Dermis blood vessel endothelial cell (primary cell): ENCODE results near the gene LAPTM5. TPM values are rescaled to one million over a fixed set of nuclear protein-coding genes. Genes with fewer than 3 reads are reported as not detected.

Experiments used
- DNase-seq: peaks from one replicate; pipeline ENCODE4 v3.0.0; 2010
- total RNA-seq: library from RNA; depleted of rRNA; stranded (reverse); fragments of >200 nt; gene quantifications from 2 replicates; pipeline ENCODE4 v1.2.3, GENCODE V29; 2014

Gene LAPTM5
- total RNA-seq, 1 donor from 2014 or later, result 23.1 TPM

GRCh38 chr1:30727824-30728223 lies 29.8 kb downstream of the LAPTM5 start:
- DNase-seq, result no peak

- DNase-seq, result no peak
Observed at GRCh38 chr1:30726773-30727684, 30.5 kb downstream of the LAPTM5 start.

GRCh38 chr1:30726236-30726635 lies 31.3 kb downstream of the LAPTM5 start:
- no peak for DNase-seq

- no peak for DNase-seq
Observed at GRCh38 chr1:30725450-30726095, 32.0 kb downstream of the LAPTM5 start.

- DNase-seq, result no peak
Observed at GRCh38 chr1:30724655-30725421, 32.7 kb downstream of the LAPTM5 start.

- no peak for DNase-seq
Observed at GRCh38 chr1:30724175-30724574, 33.4 kb downstream of the LAPTM5 start.

GRCh38 chr1:30723331-30723755 lies 34.2 kb downstream of the LAPTM5 start, which contains the start of gene MATN1:
Gene MATN1, minus strand, starts transcription at chr1:30723585. Its CDS starts 34 bp downstream, at chr1:30723551.
- no peak for DNase-seq

GRCh38 chr1:30721812-30722537 lies 35.6 kb downstream of the LAPTM5 start:
- DNase-seq, result no peak

GRCh38 chr1:30721341-30721793 lies 36.2 kb downstream of the LAPTM5 start:
- DNase-seq, result no peak

GRCh38 chr1:30720271-30721223 lies 37.0 kb downstream of the LAPTM5 start:
- no peak for DNase-seq

- DNase-seq, result peak; percentile 75
Observed at GRCh38 chr1:30719406-30720270, 37.9 kb downstream of the LAPTM5 start.

- DNase-seq, result peak; percentile 98
Observed at GRCh38 chr1:30718636-30719405, 38.8 kb downstream of the LAPTM5 start.

- peak; percentile 98 for DNase-seq
Observed at GRCh38 chr1:30718091-30718635, 39.4 kb downstream of the LAPTM5 start.

GRCh38 chr1:30716646-30717045 lies 40.9 kb downstream of the LAPTM5 start:
- no peak for DNase-seq

- no peak for DNase-seq
Observed at GRCh38 chr1:30715886-30716285, 41.7 kb downstream of the LAPTM5 start.

GRCh38 chr1:30715216-30715615 lies 42.4 kb downstream of the LAPTM5 start:
- peak; percentile 17 for DNase-seq

- no peak for DNase-seq
Observed at GRCh38 chr1:30714536-30715090, 43.0 kb downstream of the LAPTM5 start.

GRCh38 chr1:30714025-30714424 lies 43.5 kb downstream of the LAPTM5 start:
- no peak for DNase-seq
